Measurements from ENCODE around the gene WNT10A.

DNA sequence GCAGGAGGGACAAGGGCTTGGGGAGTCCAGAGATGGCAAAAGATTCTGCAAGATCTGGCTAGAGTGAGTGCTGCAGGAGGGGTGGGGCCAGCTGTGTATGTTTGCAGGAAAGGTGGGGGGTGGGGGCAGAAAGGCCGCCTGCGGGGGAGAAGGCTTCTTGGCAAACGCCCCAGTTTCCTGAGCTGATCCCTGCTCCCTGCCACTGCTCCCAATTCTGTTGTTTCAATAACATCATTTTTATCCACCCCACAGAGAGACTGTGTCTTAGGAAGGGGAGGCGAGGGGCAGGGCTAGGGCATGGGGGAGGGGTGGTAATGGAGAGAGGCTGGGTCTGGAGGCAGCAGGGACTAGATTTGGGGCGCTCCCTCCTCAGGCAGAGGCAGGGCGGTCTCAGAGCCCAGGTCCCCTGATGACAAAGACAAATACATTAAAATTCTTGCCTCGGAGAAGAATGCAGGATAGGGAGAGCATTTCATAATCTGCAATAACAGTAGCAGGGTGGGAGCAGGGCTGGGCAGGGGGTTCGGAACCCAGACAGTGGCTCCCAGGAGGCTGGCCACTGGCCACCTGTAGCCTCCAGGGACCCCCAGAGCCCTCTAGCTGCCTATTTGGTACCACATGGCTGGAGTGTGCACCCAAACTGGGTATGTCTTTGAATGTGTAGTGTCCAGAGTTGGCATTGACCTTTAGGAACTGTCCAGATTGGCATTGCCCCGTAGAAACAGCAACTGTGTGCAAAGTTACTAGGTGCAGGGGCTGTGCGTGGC is 23.1 kb upstream of the WNT10A start:
- TF ChIP-seq, protein P1, sequence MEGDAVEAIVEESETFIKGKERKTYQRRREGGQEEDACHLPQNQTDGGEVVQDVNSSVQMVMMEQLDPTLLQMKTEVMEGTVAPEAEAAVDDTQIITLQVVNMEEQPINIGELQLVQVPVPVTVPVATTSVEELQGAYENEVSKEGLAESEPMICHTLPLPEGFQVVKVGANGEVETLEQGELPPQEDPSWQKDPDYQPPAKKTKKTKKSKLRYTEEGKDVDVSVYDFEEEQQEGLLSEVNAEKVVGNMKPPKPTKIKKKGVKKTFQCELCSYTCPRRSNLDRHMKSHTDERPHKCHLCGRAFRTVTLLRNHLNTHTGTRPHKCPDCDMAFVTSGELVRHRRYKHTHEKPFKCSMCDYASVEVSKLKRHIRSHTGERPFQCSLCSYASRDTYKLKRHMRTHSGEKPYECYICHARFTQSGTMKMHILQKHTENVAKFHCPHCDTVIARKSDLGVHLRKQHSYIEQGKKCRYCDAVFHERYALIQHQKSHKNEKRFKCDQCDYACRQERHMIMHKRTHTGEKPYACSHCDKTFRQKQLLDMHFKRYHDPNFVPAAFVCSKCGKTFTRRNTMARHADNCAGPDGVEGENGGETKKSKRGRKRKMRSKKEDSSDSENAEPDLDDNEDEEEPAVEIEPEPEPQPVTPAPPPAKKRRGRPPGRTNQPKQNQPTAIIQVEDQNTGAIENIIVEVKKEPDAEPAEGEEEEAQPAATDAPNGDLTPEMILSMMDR (IDR thresholded peaks at IDR 0.05), result no peak
- no peak for TF ChIP-seq EZH2 (IDR thresholded peaks at IDR 0.05; ENCODE audit: borderline replicate concordance, insufficient read depth, low read depth, low read length, poor library complexity, severe bottlenecking)
